GM23338 (cell line): ENCODE measurements around the gene PRXL2C. TPM values are rescaled to one million over a fixed set of nuclear protein-coding genes. Genes with fewer than 3 reads are reported as not detected.

Experiments used
- ATAC-seq: fragments of 200-7000 bp; cut with Tn5 transposase; 3 replicates; pipeline ENCODE4 v1.9.1; 2020
- DNase-seq: peaks from one replicate; pipeline ENCODE4 v3.0.0-alpha.2; 2015; ENCODE audit warnings: low spot score
- H2AFZ ChIP-seq: fragments of 200-600 bp; sonication (generic); 2 replicates; pipeline ENCODE4 v1.8.0; 2016; ENCODE audit warnings: antibody characterized with exemption, mild to moderate bottlenecking, moderate library complexity
- H3F3A ChIP-seq: fragments of 200-600 bp; sonication (generic); replicated peaks from 2 replicates; pipeline ENCODE4 v1.8.0; 2017; ENCODE audit warnings: antibody characterized with exemption, mixed run types, low read depth
- H3K27ac ChIP-seq: fragments of 200-600 bp; sonication (generic); 2 replicates; pipeline ENCODE4 v1.6.1; 2016; ENCODE audit warnings: low read depth
- H3K27me3 ChIP-seq: fragments of 200-600 bp; sonication (generic); 2 replicates; pipeline ENCODE4 v1.8.0; 2016; ENCODE audit warnings: mild to moderate bottlenecking, mixed run types, moderate library complexity; ENCODE audit not compliant: insufficient read depth
- H3K36me3 ChIP-seq: fragments of 200-600 bp; sonication (generic); 2 replicates; pipeline ENCODE4 v1.8.0; 2016; ENCODE audit warnings: mild to moderate bottlenecking; ENCODE audit not compliant: insufficient read depth
- H3K4me1 ChIP-seq: fragments of 200-600 bp; sonication (generic); 2 replicates; pipeline ENCODE4 v1.8.0; 2016; ENCODE audit warnings: mild to moderate bottlenecking, moderate library complexity; ENCODE audit not compliant: insufficient read depth
- H3K4me2 ChIP-seq: fragments of 200-600 bp; sonication (generic); 2 replicates; pipeline ENCODE4 v1.7.1; 2017; ENCODE audit warnings: mixed run types
- H3K4me3 ChIP-seq: fragments of 200-600 bp; sonication (generic); 2 replicates; pipeline ENCODE4 v1.6.1; 2016; ENCODE audit warnings: mixed run types
- H3K79me2 ChIP-seq: fragments of 200-600 bp; sonication (generic); replicated peaks from 2 replicates; pipeline ENCODE4 v1.8.0; 2017; ENCODE audit warnings: mild to moderate bottlenecking; ENCODE audit not compliant: insufficient read depth
- H3K9me2 ChIP-seq: fragments of 200-600 bp; sonication (generic); 2 replicates; pipeline ENCODE4 v1.8.0; 2017; ENCODE audit not compliant: insufficient read depth
- H4K20me1 ChIP-seq: fragments of 200-600 bp; sonication (generic); replicated peaks from 2 replicates; pipeline ENCODE4 v1.8.0; 2017; ENCODE audit warnings: mild to moderate bottlenecking; ENCODE audit not compliant: insufficient read depth
- H3K27ac Mint-ChIP-seq: 2 replicates; pipeline ENCODE4 v1.8.0; 2020; ENCODE audit warnings: inconsistent platforms, mild to moderate bottlenecking, moderate library complexity, mixed read lengths
- H3K27me3 Mint-ChIP-seq: 3 replicates; pipeline ENCODE4 v1.8.0; 2022; ENCODE audit warnings: low read depth, mild to moderate bottlenecking, moderate library complexity, mixed read lengths, inconsistent platforms; ENCODE audit not compliant: insufficient read depth, poor library complexity
- H3K36me3 Mint-ChIP-seq: 3 replicates; pipeline ENCODE4 v1.8.0; 2021; ENCODE audit warnings: low read depth, mild to moderate bottlenecking, inconsistent platforms, moderate library complexity, mixed read lengths
- H3K4me1 Mint-ChIP-seq: 3 replicates; pipeline ENCODE4 v1.8.0; 2020; ENCODE audit warnings: mild to moderate bottlenecking, inconsistent platforms, mixed read lengths
- H3K4me3 Mint-ChIP-seq: 3 replicates; pipeline ENCODE4 v1.8.0; 2021; ENCODE audit warnings: moderate library complexity, mild to moderate bottlenecking, inconsistent platforms, mixed read lengths
- H3K9me3 Mint-ChIP-seq: 3 replicates; pipeline ENCODE4 v1.8.0; 2020; ENCODE audit warnings: moderate library complexity, mild to moderate bottlenecking, inconsistent platforms, mixed read lengths
- CREB1 ChIP-seq: fragments of 250-450 bp; sonication (Bioruptor Pico); IDR thresholded peaks from 2 replicates; pipeline ENCODE4 v1.5.0; 2020; ENCODE audit warnings: low read depth, mild to moderate bottlenecking, moderate library complexity
- EZH2 ChIP-seq: fragments of 200-600 bp; sonication (generic); IDR thresholded peaks from one replicate; pipeline ENCODE4 v1.8.0; 2017; ENCODE audit warnings: antibody characterized with exemption, mild to moderate bottlenecking, low read depth; ENCODE audit not compliant: unreplicated experiment
- EZH2phosphoT487 ChIP-seq: fragments of 200-600 bp; sonication (generic); IDR thresholded peaks from one replicate; pipeline ENCODE4 v1.8.1; 2018; ENCODE audit warnings: antibody characterized with exemption; ENCODE audit not compliant: unreplicated experiment
- JUNB ChIP-seq: IDR thresholded peaks from one replicate; pipeline ENCODE4 v1.6.1; 2016; ENCODE audit warnings: antibody characterized with exemption; ENCODE audit not compliant: unreplicated experiment
- NANOG ChIP-seq: IDR thresholded peaks from 2 replicates; pipeline ENCODE4 v1.6.1; 2016; ENCODE audit warnings: antibody characterized with exemption, borderline replicate concordance
- POLR2AphosphoS5 ChIP-seq: IDR thresholded peaks from 2 replicates; pipeline ENCODE4 v1.6.1; 2016; ENCODE audit warnings: antibody characterized with exemption, low read depth
- STAT1 ChIP-seq: IDR thresholded peaks from one replicate; pipeline ENCODE4 v1.6.1; 2016; ENCODE audit warnings: antibody characterized with exemption; ENCODE audit not compliant: unreplicated experiment
- ZNF114 ChIP-seq: fragments of 250-450 bp; sonication (Bioruptor Pico); IDR thresholded peaks from 2 replicates; pipeline ENCODE4 v1.5.0; 2020; ENCODE audit warnings: mild to moderate bottlenecking, moderate library complexity
- ZNF331 ChIP-seq: fragments of 250-450 bp; sonication (Bioruptor Pico); IDR thresholded peaks from 2 replicates; pipeline ENCODE4 v1.5.0; 2020; ENCODE audit warnings: low read depth, mild to moderate bottlenecking, moderate library complexity
- polyA plus RNA-seq: library from polyadenylated mRNA; unstranded; fragments of >200 nt; fragmentation: Nextera tagmentation; extraction: Ambion mirVana; gene quantifications from 2 replicates; pipeline ENCODE4 v1.2.1, GENCODE V29; 2016
- total RNA-seq: library from RNA; depleted of rRNA; stranded (reverse); fragments of >200 nt; shearing (Covaris generic); gene quantifications from 2 replicates; pipeline ENCODE4 v1.2.3, GENCODE V29; 2014
- TF ChIP-seq, protein P1 (sequence below): IDR thresholded peaks from 2 replicates; pipeline ENCODE4 v1.6.1; 2016; ENCODE audit warnings: antibody characterized with exemption
- TF ChIP-seq, protein P2 (sequence below), 2 experiments: fragments of 200-600 bp in 1 of 2; sonication (generic) in 1 of 2; conservative IDR thresholded peaks; 2 replicates each; pipeline versions ENCODE4 v1.5.1 to v1.6.1; 2016 to 2017; ENCODE audit warnings: antibody characterized with exemption in 2 of 2, low read depth in 2 of 2, mild to moderate bottlenecking in 2 of 2, moderate library complexity in 1 of 2
- TF ChIP-seq, protein P3 (sequence below): fragments of 250-450 bp; sonication (Bioruptor Pico); IDR thresholded peaks from 2 replicates; pipeline ENCODE4 v1.5.0; 2020; ENCODE audit warnings: mild to moderate bottlenecking, moderate library complexity
- TF ChIP-seq, protein P4 (sequence below): IDR thresholded peaks from one replicate; pipeline ENCODE4 v1.6.1; 2018; ENCODE audit warnings: antibody characterized with exemption; ENCODE audit not compliant: unreplicated experiment

The PRXL2C gene
- total and polyA plus RNA-seq, 2 experiments from 2014 or later, result 5.2 to 7.9 TPM

DNA sequence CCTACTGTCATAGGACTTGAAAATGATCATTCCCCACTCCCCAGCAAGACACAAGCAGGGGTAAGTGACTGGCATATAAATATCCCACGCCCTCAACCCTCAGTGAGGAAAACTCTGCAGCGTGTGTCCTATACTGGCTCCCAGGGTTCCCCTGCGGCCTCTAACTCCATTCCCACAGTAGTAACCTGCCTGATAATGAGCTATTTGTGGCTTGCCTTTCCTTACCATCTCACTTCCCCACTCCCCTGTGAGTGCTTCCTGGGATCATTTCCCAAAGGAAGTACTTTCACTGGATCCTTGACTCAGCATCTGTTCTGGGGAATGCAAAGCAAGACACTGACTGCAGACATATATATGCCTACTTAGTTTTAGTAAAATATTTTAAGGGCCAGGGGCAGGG lies 49.8 kb downstream of the PRXL2C start:
- H3K4me3 Mint-ChIP-seq, result no peak overlapping the region
- Histone ChIP-seq H2AFZ (no peak overlapping the region), H3F3A (no peaks in the 10 kb centered on the region), H3K9me2 (no peaks in the 10 kb centered on the region), H3K27ac (peak overlapping the region; percentile 74), H3K36me3 (no peaks in the 10 kb centered on the region), H3K4me1 (peaks cover 10% of the 10 kb centered on the region), H3K27me3 (no peaks in the 10 kb centered on the region), H3K4me3 (no peak overlapping the region), H3K4me2 (peak overlapping the region; percentile 38; the same call in 1 of the 2 replicates), H4K20me1 (peaks cover 38% of the 10 kb centered on the region), H3K79me2 (peaks cover 96% of the 10 kb centered on the region)
- peaks cover 28% of the 10 kb centered on the region for H3K4me1 Mint-ChIP-seq
- no peaks in the 10 kb centered on the region for H3K36me3 Mint-ChIP-seq
- DNase-seq (peak; percentile 29), ATAC-seq (peak; percentile 57)
- H3K27ac Mint-ChIP-seq, result peak overlapping the region; percentile 47
- TF ChIP-seq EZH2 (no peak), ZNF114 (no peak), EZH2phosphoT487 (no peak), NANOG (no peak), JUNB (no peak), ZNF331 (CRISPR knock-in tag) (no peak), CREB1 (CRISPR knock-in tag) (no peak), POLR2AphosphoS5 (no peak), STAT1 (no peak)
- TF ChIP-seq, protein P1, sequence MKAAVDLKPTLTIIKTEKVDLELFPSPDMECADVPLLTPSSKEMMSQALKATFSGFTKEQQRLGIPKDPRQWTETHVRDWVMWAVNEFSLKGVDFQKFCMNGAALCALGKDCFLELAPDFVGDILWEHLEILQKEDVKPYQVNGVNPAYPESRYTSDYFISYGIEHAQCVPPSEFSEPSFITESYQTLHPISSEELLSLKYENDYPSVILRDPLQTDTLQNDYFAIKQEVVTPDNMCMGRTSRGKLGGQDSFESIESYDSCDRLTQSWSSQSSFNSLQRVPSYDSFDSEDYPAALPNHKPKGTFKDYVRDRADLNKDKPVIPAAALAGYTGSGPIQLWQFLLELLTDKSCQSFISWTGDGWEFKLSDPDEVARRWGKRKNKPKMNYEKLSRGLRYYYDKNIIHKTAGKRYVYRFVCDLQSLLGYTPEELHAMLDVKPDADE, result no peak
- TF ChIP-seq, protein P2, sequence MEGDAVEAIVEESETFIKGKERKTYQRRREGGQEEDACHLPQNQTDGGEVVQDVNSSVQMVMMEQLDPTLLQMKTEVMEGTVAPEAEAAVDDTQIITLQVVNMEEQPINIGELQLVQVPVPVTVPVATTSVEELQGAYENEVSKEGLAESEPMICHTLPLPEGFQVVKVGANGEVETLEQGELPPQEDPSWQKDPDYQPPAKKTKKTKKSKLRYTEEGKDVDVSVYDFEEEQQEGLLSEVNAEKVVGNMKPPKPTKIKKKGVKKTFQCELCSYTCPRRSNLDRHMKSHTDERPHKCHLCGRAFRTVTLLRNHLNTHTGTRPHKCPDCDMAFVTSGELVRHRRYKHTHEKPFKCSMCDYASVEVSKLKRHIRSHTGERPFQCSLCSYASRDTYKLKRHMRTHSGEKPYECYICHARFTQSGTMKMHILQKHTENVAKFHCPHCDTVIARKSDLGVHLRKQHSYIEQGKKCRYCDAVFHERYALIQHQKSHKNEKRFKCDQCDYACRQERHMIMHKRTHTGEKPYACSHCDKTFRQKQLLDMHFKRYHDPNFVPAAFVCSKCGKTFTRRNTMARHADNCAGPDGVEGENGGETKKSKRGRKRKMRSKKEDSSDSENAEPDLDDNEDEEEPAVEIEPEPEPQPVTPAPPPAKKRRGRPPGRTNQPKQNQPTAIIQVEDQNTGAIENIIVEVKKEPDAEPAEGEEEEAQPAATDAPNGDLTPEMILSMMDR (conservative IDR thresholded peaks at IDR 0.05; ENCODE audit: low read depth in 2 of 2), result no peak
- TF ChIP-seq, protein P3, sequence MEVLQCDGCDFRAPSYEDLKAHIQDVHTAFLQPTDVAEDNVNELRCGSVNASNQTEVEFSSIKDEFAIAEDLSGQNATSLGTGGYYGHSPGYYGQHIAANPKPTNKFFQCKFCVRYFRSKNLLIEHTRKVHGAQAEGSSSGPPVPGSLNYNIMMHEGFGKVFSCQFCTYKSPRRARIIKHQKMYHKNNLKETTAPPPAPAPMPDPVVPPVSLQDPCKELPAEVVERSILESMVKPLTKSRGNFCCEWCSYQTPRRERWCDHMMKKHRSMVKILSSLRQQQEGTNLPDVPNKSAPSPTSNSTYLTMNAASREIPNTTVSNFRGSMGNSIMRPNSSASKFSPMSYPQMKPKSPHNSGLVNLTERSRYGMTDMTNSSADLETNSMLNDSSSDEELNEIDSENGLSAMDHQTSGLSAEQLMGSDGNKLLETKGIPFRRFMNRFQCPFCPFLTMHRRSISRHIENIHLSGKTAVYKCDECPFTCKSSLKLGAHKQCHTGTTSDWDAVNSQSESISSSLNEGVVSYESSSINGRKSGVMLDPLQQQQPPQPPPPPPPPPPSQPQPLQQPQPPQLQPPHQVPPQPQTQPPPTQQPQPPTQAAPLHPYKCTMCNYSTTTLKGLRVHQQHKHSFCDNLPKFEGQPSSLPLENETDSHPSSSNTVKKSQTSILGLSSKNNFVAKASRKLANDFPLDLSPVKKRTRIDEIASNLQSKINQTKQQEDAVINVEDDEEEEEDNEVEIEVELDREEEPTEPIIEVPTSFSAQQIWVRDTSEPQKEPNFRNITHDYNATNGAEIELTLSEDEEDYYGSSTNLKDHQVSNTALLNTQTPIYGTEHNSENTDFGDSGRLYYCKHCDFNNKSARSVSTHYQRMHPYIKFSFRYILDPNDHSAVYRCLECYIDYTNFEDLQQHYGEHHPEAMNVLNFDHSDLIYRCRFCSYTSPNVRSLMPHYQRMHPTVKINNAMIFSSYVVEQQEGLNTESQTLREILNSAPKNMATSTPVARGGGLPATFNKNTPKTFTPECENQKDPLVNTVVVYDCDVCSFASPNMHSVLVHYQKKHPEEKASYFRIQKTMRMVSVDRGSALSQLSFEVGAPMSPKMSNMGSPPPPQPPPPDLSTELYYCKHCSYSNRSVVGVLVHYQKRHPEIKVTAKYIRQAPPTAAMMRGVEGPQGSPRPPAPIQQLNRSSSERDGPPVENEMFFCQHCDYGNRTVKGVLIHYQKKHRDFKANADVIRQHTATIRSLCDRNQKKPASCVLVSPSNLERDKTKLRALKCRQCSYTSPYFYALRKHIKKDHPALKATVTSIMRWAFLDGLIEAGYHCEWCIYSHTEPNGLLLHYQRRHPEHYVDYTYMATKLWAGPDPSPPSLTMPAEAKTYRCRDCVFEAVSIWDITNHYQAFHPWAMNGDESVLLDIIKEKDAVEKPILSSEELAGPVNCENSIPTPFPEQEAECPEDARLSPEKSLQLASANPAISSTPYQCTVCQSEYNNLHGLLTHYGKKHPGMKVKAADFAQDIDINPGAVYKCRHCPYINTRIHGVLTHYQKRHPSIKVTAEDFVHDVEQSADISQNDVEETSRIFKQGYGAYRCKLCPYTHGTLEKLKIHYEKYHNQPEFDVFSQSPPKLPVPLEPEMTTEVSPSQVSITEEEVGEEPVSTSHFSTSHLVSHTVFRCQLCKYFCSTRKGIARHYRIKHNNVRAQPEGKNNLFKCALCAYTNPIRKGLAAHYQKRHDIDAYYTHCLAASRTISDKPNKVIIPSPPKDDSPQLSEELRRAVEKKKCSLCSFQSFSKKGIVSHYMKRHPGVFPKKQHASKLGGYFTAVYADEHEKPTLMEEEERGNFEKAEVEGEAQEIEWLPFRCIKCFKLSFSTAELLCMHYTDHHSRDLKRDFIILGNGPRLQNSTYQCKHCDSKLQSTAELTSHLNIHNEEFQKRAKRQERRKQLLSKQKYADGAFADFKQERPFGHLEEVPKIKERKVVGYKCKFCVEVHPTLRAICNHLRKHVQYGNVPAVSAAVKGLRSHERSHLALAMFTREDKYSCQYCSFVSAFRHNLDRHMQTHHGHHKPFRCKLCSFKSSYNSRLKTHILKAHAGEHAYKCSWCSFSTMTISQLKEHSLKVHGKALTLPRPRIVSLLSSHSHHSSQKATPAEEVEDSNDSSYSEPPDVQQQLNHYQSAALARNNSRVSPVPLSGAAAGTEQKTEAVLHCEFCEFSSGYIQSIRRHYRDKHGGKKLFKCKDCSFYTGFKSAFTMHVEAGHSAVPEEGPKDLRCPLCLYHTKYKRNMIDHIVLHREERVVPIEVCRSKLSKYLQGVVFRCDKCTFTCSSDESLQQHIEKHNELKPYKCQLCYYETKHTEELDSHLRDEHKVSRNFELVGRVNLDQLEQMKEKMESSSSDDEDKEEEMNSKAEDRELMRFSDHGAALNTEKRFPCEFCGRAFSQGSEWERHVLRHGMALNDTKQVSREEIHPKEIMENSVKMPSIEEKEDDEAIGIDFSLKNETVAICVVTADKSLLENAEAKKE, result no peak
- TF ChIP-seq, protein P4, sequence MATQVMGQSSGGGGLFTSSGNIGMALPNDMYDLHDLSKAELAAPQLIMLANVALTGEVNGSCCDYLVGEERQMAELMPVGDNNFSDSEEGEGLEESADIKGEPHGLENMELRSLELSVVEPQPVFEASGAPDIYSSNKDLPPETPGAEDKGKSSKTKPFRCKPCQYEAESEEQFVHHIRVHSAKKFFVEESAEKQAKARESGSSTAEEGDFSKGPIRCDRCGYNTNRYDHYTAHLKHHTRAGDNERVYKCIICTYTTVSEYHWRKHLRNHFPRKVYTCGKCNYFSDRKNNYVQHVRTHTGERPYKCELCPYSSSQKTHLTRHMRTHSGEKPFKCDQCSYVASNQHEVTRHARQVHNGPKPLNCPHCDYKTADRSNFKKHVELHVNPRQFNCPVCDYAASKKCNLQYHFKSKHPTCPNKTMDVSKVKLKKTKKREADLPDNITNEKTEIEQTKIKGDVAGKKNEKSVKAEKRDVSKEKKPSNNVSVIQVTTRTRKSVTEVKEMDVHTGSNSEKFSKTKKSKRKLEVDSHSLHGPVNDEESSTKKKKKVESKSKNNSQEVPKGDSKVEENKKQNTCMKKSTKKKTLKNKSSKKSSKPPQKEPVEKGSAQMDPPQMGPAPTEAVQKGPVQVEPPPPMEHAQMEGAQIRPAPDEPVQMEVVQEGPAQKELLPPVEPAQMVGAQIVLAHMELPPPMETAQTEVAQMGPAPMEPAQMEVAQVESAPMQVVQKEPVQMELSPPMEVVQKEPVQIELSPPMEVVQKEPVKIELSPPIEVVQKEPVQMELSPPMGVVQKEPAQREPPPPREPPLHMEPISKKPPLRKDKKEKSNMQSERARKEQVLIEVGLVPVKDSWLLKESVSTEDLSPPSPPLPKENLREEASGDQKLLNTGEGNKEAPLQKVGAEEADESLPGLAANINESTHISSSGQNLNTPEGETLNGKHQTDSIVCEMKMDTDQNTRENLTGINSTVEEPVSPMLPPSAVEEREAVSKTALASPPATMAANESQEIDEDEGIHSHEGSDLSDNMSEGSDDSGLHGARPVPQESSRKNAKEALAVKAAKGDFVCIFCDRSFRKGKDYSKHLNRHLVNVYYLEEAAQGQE, result no peak
- H3K9me3 Mint-ChIP-seq, result no peaks in the 10 kb centered on the region
- peaks cover 4% of the 10 kb centered on the region for H3K27me3 Mint-ChIP-seq
